Activated effector memory CD4-positive, alpha-beta T cell treated with anti-CD3 and anti-CD28 coated beads, Interleukin-2, amount 50 U/mL, for 16 hours (primary cell): ENCODE data around the gene RPL10.

Source experiments
- DNase-seq: peaks from one replicate; pipeline ENCODE4 v3.0.0-alpha.2; 2020

Gene RPL10

DNA sequence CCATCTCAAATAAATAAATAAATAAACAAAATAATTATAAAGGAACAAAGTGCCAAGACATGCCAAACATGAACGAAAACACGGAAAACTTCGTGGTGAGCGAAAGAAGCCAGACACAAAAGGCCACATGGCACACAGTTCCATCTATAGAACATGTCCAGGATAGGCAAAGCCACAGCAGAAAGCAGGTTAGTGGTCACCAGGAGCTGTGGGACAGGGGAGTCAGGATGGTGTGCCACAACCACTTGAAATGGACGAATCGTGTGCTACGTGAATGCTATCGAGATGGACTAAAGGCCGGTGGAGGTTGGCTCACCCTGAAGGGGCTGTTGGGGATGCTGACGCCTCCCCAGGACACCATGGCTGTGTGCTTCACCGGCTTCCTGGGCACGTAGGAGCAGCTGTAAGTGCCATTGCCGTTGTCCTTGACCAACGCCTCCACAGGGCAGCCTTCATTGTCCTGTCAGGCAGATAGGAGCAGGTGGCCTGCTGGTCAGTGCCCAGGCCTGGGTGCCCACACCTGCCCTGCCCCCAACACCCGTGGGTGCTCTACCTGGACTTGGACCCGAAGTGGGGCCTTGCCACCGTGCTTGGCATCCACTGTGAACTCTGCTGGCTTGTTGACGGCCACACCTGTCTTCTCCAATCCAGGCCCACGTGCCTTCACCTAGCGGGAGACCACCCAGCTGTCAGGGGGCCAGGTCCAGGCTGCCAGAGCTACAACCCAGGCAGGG, 34.3 kb upstream of the RPL10 start:
- DNase-seq: no peak

DNA sequence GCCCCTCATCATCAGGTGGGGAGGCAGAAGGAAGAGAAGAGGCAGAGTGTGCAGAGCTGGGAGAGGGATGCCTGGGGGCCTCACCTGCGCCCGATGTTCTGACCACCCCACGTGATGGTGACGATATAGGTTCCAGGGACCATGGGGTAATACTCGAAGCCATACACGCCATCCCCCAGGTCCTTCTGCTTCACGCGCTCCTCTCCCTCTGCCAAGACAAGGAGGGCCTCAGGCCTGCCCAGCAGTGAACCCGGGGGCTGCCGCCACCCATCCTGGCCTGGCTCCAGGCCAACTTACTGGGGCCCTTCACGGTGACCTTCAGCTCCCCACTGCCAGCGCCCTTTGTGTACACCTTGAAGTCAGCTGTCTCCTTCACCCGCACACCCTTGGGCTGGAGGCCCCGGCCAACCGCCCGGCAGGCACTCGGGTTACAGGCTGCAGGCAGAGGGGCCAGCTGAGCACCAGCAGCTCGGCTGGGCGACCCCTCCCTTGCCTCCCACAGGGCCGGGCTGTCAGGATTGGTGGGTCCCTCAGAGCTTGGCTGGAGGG, 33.1 kb upstream of the RPL10 start:
- DNase-seq: no peak

GRCh38 chrX:154365997-154366665, 32.0 kb upstream of the RPL10 start:
- DNase-seq: no peak

DNA sequence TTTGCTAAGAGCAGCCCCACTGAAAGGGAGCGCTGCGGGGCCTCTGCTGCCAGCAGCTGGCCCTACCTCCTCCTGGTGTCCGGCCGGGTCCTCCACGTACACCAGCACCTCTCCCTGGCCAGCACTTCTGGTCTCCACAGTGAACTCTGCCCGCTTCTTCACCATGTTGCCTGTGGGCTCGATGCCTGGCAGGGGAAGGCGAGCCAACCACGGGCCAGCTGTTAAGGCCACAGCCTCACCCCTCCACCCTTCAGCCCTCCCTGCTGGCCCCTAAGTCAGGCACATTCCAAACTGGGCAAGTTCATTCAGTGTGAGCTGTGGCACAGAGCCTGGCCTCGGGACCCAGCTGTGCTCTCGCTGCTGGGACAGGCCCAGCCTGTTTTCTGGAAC, 31.5 kb upstream of the RPL10 start:
- DNase-seq: no peak

DNA sequence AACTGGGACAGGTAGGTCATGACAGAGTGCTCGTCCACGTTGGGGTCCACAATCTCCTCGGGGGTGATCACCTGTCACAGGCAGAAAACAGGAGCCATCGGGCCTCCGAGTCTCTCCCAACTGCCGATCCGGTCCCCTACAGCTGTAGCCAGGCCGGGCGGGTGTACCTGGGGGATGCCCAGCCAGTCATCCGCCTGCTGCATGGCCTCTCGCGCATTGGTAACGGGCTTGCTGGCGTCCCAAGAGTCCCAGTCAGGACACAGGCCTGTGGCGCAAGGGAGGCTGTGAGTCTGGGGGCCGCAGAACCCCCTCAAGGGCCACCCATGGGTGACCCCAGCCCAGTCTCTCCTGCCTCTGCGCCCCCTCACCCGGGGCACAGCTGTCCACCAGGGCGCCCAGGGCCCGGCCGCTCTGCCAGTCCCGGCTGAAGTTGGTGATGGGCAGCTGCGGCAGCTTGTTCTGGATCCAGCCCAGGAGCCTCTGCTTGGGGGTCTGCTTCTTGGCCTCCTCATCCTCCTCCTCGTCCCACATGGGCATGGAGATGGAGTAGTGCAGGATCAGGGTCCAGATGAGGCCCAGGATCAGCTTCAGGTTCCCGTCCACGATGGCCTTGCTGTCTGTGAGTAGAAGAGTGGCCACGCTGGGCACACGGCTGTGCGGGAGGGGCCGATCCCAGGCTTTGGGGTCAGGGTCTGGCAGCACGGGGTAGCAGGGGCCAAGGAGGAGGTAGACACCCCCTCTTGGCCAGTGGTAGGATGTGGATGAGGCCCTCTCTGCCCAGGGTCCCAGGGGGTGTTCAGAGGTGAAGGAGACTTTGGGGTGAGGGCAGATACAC, 30.5 kb upstream of the RPL10 start:
- DNase-seq: no peak

- DNase-seq: peak; percentile 96
Measured at GRCh38 chrX:154368630-154369448, 29.3 kb upstream of the RPL10 start.

DNA sequence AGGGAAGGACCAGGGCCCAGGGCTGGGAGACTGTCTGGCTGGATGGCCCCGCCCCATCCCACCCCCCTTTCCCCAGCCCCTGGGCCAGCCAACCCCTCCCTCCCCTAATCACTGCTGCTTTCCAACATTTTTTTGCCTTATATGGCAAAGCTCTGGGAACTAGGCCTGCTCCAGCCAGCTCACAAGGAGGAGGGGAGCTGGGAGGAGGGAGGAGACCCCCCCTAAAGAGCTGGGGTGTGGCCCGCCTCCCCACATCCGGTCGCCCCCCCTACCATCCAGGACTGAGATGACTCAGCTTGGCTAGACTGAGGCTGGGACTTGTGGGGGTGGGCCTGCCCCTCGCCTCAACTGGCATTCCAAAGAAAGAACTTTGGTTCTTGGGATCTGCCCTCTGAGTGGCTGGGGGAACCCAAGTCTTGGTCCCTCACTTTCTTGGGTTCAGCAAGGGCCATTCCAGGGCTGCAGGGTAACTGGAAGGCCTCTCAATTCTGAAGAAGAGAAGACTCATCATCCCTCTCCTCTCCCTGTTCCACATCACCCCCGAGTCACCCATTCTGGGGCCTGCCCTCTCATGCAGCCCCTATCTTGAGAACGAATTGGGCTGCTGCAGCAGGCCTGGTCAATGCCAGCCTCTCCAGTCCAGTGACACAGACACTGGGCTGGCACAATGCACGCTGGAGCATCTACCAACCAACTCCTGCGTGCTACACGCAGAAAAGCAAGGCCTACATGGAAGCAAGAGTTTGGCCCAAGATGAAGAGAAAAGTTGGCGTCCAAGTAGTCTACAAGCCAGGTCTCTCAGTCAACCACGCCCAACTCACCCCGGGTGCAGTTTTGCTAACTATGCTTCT, 28.5 kb upstream of the RPL10 start:
- peak; percentile 89 for DNase-seq

GRCh38 chrX:154370300-154371016, 27.7 kb upstream of the RPL10 start:
- DNase-seq: no peak

DNA sequence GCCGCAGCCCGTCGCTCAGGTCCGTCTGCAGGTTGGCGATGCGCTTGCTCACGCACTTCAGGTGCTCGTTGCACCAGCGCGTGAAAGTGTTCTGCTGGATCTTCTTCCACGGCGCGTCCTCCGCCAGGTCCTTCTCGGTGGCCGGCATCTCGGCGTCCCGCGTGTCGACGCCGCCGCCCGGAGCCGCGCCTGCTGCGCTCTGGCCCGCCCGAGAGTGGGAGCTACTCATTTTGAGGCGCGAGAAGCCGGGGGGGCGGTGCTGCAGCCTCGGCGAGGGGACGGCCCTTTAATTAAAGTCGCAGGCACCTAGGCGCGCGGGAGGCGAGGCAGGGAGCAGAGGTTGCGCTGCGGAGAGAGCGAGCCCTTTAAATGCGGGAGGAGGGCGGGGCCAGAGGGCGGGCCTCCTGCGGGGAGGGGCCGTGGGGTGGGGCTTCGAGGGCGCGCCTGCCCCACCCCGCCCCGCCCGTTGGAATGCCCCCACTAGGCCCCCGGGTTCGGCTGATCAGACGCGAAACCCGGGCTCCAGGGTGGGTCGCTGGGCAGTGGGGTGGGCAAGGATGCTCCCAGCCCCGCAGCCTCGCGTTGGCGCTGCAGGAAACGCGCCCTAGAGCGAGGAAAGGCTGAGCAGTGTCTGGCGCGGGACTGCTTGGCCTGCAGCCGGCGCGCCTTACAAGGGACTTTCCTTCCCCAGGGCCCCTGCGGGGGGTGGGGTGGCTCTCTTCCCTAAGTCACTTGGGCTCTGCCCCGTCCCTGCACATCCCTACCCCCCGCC, 27.0 kb upstream of the RPL10 start:
- DNase-seq: peak; percentile 97

- no peak for DNase-seq
Measured at GRCh38 chrX:154371789-154372300, 26.3 kb upstream of the RPL10 start.

DNA sequence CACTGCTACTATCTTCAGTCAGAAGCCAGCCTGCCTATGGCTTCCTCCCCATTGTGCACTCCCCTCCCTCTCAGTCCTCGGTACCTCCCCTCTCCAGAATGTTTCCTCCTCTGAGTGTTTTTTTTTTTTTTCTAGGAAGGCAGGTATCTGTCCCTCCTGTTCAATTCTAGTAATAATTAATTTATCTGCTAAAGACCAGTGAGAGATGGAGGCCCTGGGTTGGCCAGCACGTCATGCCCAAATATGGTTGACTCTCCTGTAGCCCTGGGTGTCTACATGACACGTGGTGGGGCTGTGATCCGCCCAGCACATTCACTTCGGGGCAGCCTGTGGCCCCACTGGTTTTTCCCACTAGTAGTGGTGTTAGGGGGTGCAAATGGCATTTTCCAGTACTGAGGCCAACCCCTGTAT, 25.6 kb upstream of the RPL10 start:
- DNase-seq: peak; percentile 79

DNA sequence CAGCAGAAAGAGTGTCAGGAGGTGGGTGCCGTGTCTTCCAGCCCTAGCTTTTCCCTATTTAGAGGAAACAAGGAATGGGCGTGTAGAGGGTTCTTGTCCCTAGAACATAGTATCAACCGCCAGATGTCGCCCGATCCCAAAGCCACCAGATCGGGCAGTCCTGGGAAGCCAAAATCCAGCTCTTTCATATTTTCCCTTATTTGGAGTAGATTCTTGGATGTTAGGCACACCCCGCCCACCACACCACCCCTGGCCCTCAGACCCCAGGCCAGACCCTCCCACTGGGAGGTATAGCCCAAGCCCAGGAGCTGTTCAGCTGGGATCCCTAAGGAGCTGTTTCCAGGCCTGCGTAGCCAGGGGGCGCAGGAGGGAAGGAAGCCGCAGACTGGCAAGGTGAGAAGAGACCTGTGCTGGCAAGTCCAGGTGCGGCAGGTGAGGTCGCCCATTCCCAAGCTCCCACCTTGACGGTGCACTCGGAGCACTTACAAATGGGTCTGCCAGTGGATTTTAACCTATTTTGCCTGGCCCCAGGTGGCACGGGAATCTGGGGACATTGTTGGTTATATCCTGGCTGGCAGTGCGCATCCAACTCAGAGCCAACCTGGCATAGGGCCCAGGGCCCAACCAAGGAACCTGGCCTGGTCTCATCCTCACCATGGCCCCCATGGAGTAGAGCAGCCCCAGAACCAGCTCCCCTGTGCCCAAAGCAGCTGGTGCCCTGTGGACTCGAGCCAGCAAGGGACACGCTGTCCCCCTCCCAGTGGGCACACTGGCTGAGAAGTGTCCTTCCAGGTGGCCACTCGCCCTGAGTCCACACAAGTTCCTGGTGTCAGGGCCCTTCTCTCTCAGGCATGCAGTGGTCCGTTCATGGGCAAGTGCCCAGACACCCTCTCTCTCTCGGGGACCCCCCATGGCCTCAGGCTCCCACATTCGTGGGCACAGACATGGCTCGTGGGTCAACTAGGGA, 24.6 kb upstream of the RPL10 start:
- DNase-seq: peak; percentile 74

DNA sequence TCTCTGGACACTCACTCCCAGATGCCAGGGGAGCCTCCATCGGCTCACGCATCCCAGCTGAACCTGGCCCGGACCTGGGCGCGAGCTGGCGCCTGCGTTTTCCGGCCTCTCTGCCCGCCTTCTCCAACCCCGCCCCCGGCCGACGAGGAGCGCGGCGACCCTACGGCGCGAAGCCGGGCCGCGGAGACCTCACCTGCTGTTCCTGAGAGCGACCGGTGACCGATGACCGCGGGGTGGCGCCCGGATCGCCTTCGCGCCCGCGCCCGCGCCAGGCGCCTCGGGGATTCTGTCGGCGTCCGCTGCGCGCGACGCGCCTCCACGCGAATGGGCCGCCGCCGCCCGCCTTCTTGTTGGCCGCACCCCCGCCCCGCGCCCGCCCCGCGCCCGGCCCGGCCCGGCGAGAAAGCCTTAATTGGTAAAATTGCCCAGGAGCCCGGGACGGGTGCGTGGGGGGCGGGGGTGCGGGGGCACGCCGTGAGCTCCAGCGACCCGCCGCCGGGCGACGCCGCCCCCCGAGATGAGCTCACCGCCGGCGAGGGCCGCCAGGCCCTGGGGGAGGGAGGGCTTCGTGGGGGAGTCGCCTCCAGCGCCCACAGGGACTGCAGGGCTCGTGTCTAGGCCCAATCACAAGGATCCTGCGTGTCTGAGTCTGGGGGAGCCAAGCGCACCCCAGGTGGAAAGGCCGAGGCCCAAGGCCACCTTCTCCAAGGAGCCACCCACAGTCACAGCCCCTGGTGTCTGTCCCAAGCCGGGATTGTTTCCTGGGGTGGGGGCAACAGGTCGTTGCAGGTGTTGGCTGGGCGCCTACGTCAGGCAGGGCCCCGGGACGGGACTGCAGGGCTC, 23.6 kb upstream of the RPL10 start, which contains the start of gene FLNA:
Gene FLNA, minus strand, starts transcription at position 322 of the 843 bp plus-strand sequence. CDS start 3,389 bp downstream, outside the sequence.
- DNase-seq: peak; percentile 75

DNA sequence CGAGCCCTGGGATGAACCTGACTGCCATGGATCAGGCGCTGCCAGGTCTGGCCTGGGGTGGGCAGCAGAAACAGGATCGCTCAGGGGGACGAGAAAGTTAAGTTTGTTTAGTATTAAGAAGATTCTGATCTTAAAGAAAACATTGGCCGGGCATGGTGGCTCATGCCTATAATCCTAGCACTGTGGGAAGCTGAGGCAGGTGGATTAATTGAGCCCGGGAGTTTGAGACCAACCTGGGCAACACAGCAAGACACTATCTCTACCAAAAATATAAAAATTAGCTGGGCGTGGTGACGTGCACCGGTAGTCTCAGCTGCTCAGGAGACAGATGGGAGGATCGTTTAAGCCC, 23.0 kb upstream of the RPL10 start:
- DNase-seq: no peak

GRCh38 chrX:154376774-154377173, 21.4 kb upstream of the RPL10 start:
- DNase-seq: no peak

GRCh38 chrX:154378059-154378798, 19.9 kb upstream of the RPL10 start:
- DNase-seq: peak; percentile 76
